Dedifferentiated amniotic fluid mesenchymal stem cell (primary cell): Measurements from ENCODE around the gene ZNF665.
"Not testable (repeated sequence)": the region's sequence is repeated elsewhere in the genome, so short reads cannot be mapped to it uniquely, and the experiment has no call there.

Source experiments
- DNase-seq: peaks from one replicate; pipeline ENCODE4 v3.0.0-alpha.2; 2016; ENCODE audit errors: extremely low spot score

The ZNF665 gene

GRCh38 chr19:53192771-53193534 is at the start of gene ZNF665:
TSS of gene ZNF665 (minus strand) at chr19:53193358. CDS start at chr19:53182898, 10,460 bp downstream.
- DNase-seq: peak; percentile 21

GRCh38 chr19:53237114-53237777 is 44.1 kb upstream of the ZNF665 start:
- no peak for DNase-seq

GRCh38 chr19:53224606-53225005 is 31.4 kb upstream of the ZNF665 start:
- no peak for DNase-seq

GRCh38 chr19:53222716-53223115 is 29.6 kb upstream of the ZNF665 start:
- DNase-seq: not testable (repeated sequence)

- DNase-seq: no peak
Observed at GRCh38 chr19:53212703-53213320, 19.7 kb upstream of the ZNF665 start.

- DNase-seq: not testable (repeated sequence)
Observed at GRCh38 chr19:53211554-53211953, 18.4 kb upstream of the ZNF665 start.

- peak; percentile 47 for DNase-seq
Observed at GRCh38 chr19:53196777-53197396, 3.7 kb upstream of the ZNF665 start.

GRCh38 chr19:53195265-53195903 is 2.2 kb upstream of the ZNF665 start:
- DNase-seq: peak; percentile 74

- DNase-seq: no peak
Observed at GRCh38 chr19:53193535-53194222, 521 bp upstream of the ZNF665 start.

- no peak for DNase-seq
Observed at GRCh38 chr19:53190253-53190652, 2.9 kb downstream of the ZNF665 start.

GRCh38 chr19:53189691-53190198 is 3.4 kb downstream of the ZNF665 start:
- DNase-seq: not testable (repeated sequence)

- not testable (repeated sequence) for DNase-seq
Observed at GRCh38 chr19:53185155-53185882, 7.8 kb downstream of the ZNF665 start.

GRCh38 chr19:53183146-53183764 is 9.9 kb downstream of the ZNF665 start:
- peak; percentile 35 for DNase-seq

GRCh38 chr19:53182202-53182601 is 11.0 kb downstream of the ZNF665 start:
- DNase-seq: no peak

GRCh38 chr19:53177986-53178385 is 15.2 kb downstream of the ZNF665 start:
- no peak for DNase-seq

GRCh38 chr19:53172889-53173288 is 20.3 kb downstream of the ZNF665 start:
- DNase-seq: no peak

- no peak for DNase-seq
Observed at GRCh38 chr19:53165691-53166091, 27.5 kb downstream of the ZNF665 start.

- no peak for DNase-seq
Observed at GRCh38 chr19:53161123-53161522, 32.0 kb downstream of the ZNF665 start.

- no peak for DNase-seq
Observed at GRCh38 chr19:53160350-53160749, 32.8 kb downstream of the ZNF665 start.

GRCh38 chr19:53158119-53158656 is 35.0 kb downstream of the ZNF665 start:
- DNase-seq: no peak
